ENCODE results near the gene SPTSSA. TPM values are rescaled to one million over a fixed set of nuclear protein-coding genes. Genes with fewer than 3 reads are reported as not detected.

SPTSSA gene
- total RNA-seq, 1 experiment from 2014 or later = 14.6 TPM

GRCh38 chr14:34472706-34473279, 10.8 kb upstream of the SPTSSA start:
- no peak for DNase-seq (ENCODE audit: low read depth)

DNA sequence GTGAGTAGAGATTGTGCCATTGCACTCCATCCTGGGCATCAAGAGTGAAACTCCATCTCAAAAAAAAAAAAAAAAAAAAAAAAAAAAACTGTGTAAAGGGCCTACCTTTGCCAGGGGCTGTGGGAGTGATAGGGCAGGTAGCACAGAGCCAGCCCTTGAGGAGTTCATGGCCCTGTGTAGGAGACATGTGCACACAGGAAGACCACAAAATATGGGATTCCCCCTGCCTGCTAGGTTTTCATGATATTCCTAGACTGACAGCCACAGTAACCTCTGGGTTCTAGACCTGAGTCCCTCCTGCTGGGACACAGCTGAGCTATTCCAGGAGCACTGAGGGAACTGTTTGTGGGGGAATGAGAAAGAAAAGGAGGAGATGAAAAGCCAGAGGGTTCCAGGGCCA, 8.3 kb upstream of the SPTSSA start:
- DNase-seq (ENCODE audit: low read depth) = no peak

- DNase-seq (ENCODE audit: low read depth) = no peak
Observed at GRCh38 chr14:34466691-34467090, 4.7 kb upstream of the SPTSSA start.

- DNase-seq (ENCODE audit: low read depth) = peak; percentile 61
Observed at GRCh38 chr14:34465069-34465859, 3.2 kb upstream of the SPTSSA start.

- no peak for DNase-seq (ENCODE audit: low read depth)
Observed at GRCh38 chr14:34463598-34463961, 1.5 kb upstream of the SPTSSA start.

GRCh38 chr14:34461334-34462131, 507 bp downstream of the SPTSSA start:
- DNase-seq (ENCODE audit: low read depth) = peak; percentile 41

DNA sequence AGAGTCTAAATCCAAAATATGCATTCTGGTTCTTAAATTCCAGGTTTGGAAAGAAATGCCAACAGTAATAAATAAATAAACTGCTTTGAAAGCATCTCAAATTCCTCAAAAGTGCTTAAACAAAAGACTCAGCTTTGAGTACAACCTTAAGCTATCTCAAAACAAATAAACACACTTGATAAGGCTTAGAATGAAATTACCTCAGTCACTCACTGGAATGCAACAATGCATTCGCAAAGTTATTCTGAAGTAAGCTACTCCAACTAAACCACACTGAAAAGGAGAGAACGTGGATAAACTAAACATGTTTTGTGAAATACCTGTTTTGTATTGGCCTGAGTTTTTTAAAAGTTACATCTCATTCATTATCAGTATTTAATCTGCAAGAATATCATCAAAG, 1.2 kb downstream of the SPTSSA start:
- DNase-seq (ENCODE audit: low read depth) = no peak

DNA sequence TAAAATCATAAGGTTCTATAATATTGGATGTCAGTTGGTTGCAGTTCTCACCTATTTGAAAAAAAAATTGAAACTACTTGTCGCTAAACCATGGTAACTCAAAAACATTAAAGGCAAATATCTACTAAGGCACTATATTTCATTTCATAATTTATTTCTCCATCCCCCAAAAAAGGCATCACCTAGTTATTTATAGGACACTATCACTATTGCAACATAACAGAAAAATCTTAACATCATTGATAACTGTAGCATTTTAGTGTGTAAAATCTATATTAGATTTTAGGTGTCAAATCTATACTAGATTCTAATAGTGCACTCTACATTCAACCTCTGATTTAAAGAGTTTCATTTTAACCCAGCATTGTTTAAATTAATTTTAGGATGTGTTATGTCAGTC, 1.7 kb downstream of the SPTSSA start:
- DNase-seq (ENCODE audit: low read depth) = no peak

- no peak for DNase-seq (ENCODE audit: low read depth)
Observed at GRCh38 chr14:34457186-34457585, 4.9 kb downstream of the SPTSSA start.

DNA sequence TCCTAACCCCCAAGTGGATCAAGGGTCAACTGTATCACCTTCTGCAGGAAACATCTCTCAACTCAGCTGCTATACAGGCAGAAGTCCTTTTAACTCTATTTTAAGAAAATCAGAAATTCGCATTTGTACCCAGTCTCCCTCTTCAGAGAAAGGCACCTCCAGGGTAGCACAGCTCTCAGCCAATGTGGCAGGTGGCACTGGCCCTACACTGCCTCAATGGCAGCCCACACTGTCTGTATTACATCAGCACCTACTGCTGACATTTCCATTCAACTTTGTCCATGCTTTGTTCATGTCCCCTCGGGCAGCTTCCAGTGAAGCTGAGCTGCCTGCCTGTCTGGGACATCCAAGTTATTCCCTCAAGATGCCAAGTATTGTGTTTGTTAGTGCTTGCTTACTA, 8.8 kb downstream of the SPTSSA start:
- DNase-seq (ENCODE audit: low read depth) = no peak

- no peak for DNase-seq (ENCODE audit: low read depth)
Observed at GRCh38 chr14:34452258-34452822, 9.7 kb downstream of the SPTSSA start.

DNA sequence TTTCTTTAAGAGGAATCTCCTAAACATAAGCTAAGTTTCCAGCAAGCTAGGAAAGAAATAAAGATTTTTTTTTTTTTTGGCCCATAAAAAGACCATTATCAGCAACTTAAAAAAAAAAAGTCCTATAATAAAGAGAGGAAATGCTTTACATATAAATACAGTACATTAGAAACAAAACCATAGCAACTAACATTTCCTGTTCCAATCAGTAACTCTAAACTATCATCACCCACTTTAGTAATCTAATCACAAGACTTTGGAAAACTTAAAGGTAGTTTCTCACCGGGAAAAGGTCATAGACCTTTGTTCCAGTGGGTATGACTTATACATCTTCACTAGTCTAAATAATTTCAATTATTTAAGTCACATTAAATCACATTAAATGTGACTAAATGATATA, 11.1 kb downstream of the SPTSSA start:
- no peak for DNase-seq (ENCODE audit: low read depth)

DNA sequence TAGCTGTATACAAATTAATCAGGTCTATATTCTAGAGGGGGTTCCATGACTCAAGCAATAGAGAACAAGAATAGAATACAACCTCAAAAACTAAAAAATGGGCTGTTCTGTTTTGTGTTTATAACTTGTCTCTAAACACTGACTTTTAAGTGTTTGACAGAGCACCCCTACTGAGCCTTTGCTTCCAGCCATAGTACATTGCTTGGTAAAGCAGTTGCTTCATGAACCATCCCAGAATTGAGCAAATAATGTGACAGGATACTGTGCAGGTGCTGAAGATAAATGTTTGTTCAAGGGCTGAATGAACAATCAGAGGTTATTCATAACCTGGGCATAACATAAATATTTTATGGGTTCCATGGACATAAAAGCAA, 11.5 kb downstream of the SPTSSA start:
- DNase-seq (ENCODE audit: low read depth) = no peak

DNA sequence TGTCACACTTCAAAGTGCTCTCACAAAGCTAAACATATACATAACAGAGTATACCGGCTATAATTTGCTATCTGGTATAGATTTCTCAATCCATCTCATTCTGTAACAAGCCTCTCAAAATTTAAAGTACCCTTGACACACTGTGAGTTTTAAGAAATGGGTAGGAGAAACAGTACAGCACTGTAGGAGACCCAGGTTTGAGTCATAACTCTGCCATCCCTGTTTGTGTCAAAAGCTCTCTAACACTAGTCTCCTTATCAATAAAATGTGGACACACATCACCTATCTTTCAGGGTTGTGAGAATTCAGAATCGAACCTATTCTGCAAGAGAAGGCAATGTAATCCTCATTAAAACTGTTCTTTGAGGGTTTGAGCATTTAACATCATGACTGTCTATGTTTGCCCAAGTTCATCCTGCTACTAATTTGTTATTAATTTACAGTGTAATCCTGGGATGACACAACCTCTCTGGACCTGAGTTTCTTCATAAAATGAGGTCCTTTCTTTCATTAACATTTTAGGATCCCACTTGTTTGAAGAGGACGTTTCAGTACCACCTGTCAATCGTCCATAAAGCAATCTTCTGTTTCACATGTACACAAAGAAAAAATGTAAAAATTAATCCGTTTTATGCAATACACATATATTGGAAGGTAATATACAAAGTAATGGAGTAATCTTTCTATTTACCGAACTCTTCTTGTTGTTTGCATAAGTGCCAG, 12.1 kb downstream of the SPTSSA start:
- no peak for DNase-seq (ENCODE audit: low read depth)

DNA sequence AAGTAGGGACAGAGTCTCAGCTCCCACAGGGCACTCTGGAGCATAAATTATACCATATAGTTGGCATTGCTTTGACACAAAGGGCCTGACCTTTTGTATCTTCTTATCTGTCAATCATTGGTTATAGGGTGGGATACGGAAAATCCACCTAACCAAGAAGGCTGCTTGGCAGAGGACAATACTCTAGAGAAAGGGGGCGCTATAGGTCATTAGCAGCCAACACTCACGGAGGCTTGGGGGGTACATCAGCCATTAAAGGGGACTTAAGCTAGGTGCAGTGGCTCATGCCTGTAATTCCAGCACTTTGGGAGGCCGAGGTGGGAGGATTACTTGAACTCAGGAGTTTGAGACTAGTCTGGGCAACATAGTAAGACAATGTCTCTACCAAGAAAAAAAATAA, 22.9 kb downstream of the SPTSSA start:
- no peak for DNase-seq (ENCODE audit: low read depth)

- DNase-seq (ENCODE audit: low read depth) = no peak
Observed at GRCh38 chr14:34438438-34438837, 23.6 kb downstream of the SPTSSA start.

DNA sequence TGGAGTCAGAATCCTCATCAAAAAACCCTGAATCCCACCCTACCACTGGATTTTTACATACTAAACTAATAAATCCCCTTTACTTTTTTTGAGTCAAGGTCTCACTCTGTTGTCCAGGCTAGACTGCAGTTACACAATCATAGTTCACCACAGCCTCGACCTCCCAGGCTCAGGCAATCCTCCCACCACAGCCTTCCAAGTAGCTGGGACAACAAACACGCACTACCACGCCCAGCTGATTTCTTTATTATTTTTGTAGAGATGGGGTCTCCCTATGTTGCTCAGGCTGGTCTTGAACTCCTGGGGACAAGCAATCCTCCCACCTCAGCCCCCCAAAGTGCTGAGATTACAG, 24.3 kb downstream of the SPTSSA start:
- DNase-seq (ENCODE audit: low read depth) = no peak

GRCh38 chr14:34436960-34437728, 24.9 kb downstream of the SPTSSA start:
- no peak for DNase-seq (ENCODE audit: low read depth)

DNA sequence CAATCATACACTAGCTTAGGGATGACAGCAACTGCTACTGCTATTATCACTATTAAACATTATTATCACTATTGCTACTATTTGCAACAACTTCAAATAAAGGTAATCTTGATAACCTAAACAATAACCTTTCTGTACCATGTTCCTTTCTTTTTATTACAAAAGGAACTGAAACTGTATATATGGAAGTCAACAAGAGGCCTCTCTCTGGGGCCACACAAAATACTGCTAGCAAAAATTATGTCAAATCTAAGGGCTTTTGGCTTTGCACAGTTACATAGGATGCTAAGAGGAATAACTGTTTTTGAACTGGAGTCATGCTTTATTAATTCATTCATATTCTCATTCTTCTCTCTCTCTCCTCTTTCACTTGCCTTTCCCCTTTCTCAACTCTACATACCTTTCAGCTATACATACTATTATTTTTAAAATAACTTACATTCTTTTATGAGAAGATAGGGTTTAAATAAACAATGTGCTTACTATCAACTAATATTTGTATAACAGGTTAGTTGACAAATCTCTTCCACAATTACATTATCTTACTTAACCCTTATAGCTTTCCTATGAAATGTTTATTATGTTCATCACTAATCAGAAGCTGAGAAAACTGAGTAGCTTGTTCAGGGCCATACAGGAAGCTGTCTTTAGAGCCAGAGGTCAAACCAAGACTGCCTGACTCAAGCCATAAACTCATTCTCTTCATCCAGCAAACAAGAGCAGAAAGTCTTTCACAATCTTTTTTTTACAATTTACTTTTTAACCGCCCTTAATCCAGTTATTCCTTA, 25.7 kb downstream of the SPTSSA start:
- peak; percentile 56 for DNase-seq (ENCODE audit: low read depth)

GRCh38 chr14:34433957-34434356, 28.1 kb downstream of the SPTSSA start:
- no peak for DNase-seq (ENCODE audit: low read depth)
